Adrenal gland (tissue), 5 donors: ENCODE data around the gene VPS72.
A peak's percentile ranks its signal among the peaks of the same experiment; 100 is the strongest.

Experiments used
- POLR2A ChIP-seq, 2 donors: fragments of 450-650 bp; IDR thresholded peaks; one replicate each; pipeline ENCODE4 v1.6.1; 2017; ENCODE audit warnings: antibody characterized with exemption in 2 of 2, mild to moderate bottlenecking in 2 of 2, moderate library complexity in 1 of 2
- TF ChIP-seq, protein P1 (sequence below), 6 experiments: fragments of 450-650 bp in 4 of 6; fragments of 200-600 bp in 2 of 6; sonication (generic) in 1 of 6; IDR thresholded peaks; 1 replicate in 5 of 6; 2 replicates in 1 of 6; pipeline versions ENCODE4 v1.5.1 to v1.8.0; 2016 to 2021; ENCODE audit warnings: antibody characterized with exemption in 6 of 6, mild to moderate bottlenecking in 2 of 6, moderate library complexity in 1 of 6
- donor health status: DM: no; HTN: no; CAD: no.

DNA sequence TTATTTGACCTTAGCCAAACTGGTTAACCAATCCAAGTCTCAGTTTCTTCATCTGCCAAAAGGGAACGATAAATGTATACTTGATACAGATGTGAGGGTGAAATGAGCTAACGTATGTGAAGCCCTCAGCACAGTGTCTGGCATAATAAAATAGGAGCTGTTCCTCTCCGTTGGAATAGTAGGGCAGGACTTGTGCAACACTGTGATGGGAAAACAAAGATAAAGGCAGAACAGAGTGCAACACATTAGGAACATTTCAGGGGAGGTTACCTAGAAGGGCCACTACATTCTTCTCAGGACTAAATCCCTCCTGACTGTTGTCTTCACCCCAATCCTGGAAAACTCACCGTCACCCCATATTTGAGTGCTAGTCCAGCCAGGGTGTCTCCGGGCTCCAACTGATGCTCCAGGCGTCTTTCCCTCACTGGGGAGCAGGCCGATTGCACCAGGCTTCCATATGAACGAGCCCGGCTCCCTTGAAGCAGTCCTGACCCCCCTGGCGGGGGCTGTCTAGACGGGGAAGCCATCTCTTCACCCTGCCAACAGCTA lies 25.2 kb downstream of the VPS72 start:
- peak in 1 of 2 donors; percentile 9 for TF ChIP-seq POLR2A (IDR thresholded peaks at IDR 0.05)
- TF ChIP-seq, protein P1, sequence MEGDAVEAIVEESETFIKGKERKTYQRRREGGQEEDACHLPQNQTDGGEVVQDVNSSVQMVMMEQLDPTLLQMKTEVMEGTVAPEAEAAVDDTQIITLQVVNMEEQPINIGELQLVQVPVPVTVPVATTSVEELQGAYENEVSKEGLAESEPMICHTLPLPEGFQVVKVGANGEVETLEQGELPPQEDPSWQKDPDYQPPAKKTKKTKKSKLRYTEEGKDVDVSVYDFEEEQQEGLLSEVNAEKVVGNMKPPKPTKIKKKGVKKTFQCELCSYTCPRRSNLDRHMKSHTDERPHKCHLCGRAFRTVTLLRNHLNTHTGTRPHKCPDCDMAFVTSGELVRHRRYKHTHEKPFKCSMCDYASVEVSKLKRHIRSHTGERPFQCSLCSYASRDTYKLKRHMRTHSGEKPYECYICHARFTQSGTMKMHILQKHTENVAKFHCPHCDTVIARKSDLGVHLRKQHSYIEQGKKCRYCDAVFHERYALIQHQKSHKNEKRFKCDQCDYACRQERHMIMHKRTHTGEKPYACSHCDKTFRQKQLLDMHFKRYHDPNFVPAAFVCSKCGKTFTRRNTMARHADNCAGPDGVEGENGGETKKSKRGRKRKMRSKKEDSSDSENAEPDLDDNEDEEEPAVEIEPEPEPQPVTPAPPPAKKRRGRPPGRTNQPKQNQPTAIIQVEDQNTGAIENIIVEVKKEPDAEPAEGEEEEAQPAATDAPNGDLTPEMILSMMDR (IDR thresholded peaks at IDR 0.05), result no peak
